ENCODE results near the gene CDPF1.

CDPF1 gene

DNA sequence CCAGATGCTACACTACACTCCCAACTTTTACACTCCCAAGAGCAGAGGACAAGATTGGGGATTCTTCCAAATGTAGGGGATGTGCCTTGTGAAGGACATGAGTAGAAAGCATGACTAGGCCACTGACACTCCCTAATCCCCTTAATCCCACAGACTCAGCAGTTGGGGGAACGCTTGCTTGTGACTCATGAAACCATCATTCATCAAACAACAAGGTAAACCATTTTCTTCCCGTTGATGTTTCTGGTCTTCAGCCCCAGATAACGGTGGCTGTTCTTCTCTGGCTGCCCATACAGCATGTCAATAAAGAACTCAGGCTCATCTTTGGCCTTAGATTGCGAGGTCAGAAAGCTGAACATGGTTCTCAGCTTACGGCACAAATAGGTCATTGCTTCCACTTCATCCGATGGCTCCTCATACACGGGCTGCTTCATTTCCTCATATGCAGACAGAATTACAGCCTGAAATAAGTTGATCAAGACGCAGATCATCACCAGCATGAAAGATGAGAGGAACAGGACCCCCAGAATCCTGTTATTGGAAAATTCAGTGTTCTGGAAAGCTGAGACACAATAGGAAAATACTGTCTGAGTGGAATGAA, 6.4 kb upstream of the CDPF1 start:
- no peak for DNase-seq (ENCODE audit: low spot score)

GRCh38 chr22:46251816-46252380, 1.8 kb upstream of the CDPF1 start:
- no peak for DNase-seq (ENCODE audit: low spot score)

DNA sequence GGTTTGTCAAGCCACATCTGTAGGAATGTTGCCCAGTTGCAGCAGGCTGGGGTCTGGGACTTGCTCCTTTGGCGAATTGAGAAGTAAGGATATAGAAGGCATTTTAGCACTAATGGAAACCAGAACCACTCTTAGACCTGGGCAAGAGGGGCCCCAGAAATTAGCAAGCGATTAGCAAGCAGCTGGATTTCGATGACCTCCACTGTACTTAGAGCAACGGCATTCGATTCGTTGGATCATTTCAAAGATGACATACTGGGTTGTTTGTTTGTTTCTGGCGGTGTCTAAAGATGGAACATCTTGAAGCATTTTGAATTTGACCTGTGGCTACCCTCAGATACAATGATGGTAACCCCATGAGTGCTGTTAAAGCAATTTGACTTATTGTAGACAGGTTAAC, 1.2 kb upstream of the CDPF1 start:
- DNase-seq (ENCODE audit: low spot score), result no peak

DNA sequence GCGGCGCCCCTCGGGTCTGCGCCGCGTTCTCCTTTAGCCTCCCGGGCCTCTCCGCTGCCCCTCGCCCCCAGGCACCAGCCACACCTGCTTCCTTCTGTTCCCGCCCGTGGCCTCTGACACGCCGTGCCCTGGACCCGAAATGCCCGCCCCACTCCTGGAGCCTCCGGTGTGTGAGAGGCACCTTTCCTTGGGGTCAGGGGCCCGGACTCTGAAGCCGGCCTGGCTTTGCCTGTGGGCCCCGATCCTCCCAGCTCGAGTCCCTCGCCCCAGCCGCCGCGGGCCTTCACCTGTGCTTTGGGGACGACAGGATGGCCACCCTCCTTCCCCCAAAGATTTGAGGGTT, 661 bp upstream of the CDPF1 start:
- no peak for DNase-seq (ENCODE audit: low spot score)

- DNase-seq (ENCODE audit: low spot score), result no peak
These were observed 2.6 kb downstream of the CDPF1 start for GRCh38 chr22:46247443-46247975.

GRCh38 chr22:46246178-46246577, 3.9 kb downstream of the CDPF1 start:
- no peak for DNase-seq (ENCODE audit: low spot score)

DNA sequence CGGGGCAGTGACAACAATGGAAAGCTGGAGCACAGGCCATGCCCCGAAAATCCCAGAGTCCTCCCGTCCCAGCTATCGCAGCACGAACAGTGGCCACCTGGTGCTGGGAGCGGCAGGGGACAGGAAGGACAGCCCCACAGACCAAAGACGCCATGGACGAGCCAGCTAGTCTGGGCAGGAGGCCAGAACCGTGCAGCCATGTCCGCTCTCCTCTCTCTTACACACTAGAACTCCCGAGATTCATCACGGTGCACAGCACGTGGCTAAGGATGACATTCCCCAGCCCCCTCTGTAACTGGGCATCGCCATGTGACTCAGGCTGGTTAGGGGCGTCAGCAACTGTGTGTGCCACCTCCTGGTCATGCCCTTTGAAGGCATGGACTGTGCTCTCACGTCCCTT, 4.6 kb downstream of the CDPF1 start:
- DNase-seq (ENCODE audit: low spot score), result no peak

GRCh38 chr22:46244771-46245170, 5.3 kb downstream of the CDPF1 start:
- no peak for DNase-seq (ENCODE audit: low spot score)

DNA sequence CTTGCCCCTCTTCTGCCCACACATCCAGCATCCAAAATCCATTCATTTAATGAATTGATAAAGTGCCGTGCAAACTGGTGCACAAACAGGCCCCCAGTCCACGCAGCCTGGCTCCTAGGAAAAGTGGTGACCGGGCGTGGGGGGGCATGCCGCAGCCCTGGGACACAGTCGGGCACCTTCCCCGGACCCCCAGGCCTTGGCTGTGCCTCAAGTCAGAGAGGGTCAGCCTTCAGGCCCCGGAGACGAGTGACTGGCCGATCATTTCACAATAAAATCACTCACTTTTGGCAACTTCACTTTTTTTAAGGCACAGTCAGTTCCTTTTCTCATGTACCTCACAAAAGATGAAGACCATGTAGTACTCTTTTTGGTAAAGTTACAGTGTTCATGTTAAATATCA, 8.0 kb downstream of the CDPF1 start:
- DNase-seq (ENCODE audit: low spot score), result no peak

DNA sequence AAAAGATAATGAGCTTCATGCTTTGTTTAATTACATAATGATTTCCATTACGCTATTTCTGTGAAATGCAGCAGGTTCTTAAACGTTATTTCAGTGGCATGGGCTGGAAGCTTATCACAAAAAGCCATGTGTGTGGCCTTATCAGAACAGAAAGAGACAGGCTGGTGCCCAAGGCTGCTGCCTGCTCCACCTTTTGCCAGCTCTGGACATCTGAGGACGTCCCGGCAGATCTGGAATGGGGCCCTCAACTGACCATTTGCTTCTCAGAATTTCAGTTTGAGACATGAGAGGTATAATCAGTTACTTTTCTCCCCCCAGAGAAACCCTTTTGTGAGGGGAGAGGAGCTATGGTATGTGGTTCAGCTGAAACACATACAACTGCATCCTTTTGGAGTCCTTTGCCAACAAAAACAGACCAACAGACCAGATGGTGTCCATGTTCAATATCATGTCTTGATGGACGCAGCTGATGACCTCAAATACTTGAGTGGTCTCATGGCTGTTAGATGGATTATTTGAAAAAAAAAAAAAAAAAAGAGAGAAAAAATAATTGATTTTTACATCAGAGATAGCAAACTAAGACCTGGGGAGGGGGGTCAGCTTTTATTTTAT, 8.6 kb downstream of the CDPF1 start:
- no peak for DNase-seq (ENCODE audit: low spot score)

GRCh38 chr22:46240907-46241306, 9.2 kb downstream of the CDPF1 start:
- no peak for DNase-seq (ENCODE audit: low spot score)

- DNase-seq (ENCODE audit: low spot score), result no peak
These were observed 9.6 kb downstream of the CDPF1 start for GRCh38 chr22:46240506-46240905.

GRCh38 chr22:46240073-46240472, 10.0 kb downstream of the CDPF1 start:
- DNase-seq (ENCODE audit: low spot score), result no peak

DNA sequence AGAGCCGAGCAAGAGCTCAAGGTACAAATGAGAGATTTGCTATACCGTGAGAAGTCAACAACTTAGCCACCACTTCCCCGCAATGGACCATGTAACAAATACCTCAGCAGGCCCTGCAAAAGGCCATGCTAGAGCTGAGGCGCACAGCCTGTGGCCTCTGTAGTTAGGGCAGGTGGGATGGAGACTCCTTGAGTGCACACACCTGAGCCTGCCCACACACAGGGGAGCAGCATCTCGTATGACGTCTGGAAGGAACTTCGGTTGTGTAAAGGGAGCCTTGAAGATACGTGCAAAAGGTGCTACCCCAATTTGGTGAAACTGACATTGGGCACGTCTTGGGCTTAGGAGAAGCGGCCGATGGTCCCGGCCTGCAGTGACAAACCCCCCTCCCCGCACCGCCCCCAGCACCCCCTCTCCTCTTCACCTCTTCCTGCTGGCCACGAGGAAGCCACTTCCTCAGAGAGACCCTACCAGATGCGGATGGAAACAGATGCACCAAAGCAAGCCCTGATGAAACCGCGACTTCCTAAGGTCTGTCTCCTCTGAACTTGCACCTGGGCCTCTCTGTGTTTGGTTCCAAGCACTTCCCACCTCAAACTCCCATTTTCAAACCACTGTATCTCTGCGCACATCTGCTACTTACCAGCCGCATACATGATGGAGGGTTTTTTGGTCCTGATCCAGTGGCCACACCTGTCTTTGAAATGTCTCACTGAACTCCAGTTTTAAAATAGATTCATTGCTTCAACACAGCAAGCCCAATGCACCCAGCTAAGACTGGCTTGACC, 10.6 kb downstream of the CDPF1 start:
- DNase-seq (ENCODE audit: low spot score), result peak; percentile 22

GRCh38 chr22:46238541-46238940, 11.6 kb downstream of the CDPF1 start:
- DNase-seq (ENCODE audit: low spot score), result no peak

DNA sequence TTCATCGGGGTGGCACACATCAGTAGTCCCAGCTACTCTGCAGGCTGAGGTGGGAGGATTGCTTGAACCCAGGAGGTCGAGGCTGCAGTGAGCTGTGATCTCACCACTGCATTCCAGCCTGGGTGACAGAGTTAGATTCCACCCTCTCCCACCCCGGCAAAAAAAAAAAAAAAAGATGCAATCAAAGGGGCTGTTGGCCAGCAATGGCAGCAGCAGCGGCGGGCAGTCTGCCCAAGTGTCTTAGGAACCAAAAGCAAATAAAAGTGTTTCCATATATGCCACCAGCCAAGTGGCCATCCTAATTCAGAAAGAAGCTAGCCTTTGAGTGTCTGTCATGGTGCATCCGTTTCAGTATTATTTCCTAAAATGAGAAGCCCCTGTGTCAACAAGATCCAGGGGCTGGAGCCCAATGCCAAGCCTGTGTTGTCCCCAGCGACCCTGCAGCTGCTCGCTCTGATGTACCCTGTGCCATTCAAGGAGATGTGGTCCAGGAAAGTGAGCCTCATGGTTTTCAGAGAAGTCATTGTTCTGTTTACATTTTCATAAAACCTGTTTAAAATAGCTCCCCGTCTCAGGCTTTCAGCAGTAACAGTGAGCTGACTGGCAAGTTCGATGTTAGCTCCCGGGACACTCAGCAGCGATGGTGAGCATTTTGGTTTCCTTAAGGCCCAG, 12.5 kb downstream of the CDPF1 start:
- no peak for DNase-seq (ENCODE audit: low spot score)

DNA sequence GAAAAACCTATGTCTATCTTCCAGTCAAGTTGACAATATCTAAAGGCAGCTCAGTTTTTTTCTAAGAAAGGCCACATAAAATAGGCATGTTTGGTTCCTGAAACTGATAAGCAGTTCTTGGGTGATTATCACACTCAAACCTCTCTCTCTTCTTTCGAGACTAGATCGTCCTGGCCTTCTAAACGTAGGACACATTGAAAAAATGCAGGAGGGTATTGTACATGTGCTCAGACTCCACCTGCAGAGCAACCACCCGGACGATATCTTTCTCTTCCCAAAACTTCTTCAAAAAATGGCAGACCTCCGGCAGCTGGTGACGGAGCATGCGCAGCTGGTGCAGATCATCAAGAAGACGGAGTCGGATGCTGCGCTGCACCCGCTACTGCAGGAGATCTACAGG, 15.1 kb downstream of the CDPF1 start:
- no peak for DNase-seq (ENCODE audit: low spot score)

DNA sequence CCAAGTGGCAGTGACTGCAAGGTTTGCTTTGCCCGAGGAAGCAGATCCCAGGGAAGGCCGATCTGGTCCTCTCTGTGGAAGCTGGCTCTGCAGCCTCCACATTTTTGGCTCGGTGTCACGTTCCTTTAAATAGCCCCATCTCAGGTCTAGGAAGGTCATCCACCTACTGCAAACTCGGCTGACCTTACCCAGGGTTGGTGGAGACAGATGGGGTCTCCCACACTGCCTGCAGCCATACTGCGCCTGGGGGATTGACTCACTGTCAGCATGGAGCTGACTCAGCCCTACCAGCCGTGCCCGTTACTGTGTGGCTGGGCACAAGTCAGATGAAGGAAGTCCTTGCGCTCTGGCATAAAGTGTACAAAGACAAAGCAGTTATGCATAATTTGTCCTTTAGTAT, 16.9 kb downstream of the CDPF1 start:
- no peak for DNase-seq (ENCODE audit: low spot score)

DNA sequence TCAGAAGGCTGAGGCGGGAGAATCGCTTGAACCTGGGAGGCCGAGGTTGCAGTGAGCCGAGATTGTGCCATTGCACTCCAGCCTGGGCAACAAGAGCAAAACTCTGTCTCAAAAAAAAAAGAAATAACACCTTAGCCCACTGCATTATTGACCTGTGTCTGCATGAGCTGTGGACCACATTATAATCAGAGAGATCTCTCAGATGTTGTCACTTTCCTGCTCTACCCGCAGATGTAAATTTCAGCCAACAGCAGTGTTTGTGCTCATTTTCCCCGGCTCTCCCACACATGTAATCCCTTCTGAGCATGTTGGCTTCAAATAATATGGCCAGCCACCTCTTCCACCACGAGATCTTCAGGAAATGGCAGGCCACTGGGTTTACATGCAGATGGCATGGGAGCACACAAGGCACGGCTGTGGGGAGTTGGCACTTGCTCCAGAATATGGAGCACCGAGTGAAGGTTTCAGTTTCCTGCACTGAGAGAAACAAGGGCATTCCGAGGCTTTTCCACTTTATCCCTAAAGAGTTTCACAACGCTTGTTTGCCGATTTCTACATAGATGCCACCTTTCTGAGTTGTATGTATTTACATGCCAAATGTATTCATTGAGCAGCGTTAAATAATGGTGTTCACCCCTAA, 19.7 kb downstream of the CDPF1 start:
- no peak for DNase-seq (ENCODE audit: low spot score)

DNA sequence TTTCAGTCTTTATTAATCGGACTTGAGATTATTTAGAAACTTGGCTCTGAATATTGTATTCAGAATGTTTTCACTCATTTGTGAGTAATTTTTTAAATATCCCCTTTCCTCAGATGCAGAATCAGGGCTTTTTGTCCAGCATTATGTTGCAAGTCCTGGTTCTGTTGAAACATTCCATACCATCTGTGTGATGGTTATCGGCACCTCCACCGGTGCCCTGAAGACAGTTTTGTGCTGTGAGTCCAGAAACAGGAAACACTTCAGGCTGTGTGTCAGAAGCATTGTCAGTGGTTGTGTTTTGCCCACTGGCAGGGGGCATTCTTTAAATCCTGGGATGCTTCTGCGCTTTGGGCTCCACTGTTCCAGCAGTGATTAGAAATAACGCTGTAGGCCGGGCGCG, 20.4 kb downstream of the CDPF1 start:
- no peak for DNase-seq (ENCODE audit: low spot score)

DNA sequence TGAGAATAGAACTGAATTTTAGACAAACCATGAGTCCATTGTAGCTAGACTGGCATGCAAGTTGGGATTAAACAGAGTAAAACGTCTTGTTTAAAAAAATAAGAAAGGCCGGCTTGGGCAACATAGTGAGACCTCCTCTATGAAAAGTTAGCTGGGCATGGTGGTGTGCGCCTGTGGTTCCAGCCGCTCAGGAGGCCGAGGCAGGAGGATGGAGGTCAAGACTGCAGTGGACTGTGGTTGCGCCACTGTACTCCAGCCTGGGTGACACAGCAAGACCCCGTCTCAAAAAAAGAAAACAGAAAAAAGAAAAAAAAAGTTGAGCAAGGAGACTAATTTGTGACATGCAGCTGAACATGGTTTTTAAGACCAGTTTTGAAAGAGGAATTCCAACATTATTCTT, 23.5 kb downstream of the CDPF1 start:
- DNase-seq (ENCODE audit: low spot score), result no peak

DNA sequence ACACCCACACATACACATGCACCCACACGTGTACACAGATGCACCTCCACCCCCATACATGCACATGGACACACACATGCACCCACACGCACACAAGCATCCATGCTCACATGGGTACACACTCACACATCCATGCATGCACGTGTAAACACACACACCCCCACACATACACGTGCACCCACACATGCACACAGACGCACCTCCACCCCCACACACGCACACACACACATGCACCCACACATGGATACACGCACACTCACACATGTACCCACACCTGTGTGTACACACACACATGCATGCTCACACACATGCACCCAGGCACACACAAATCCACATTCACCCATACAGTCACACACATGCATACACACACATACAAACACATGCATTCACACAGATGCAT, 24.5 kb downstream of the CDPF1 start:
- no peak for DNase-seq (ENCODE audit: low spot score)

Measured in CD4-positive, alpha-beta T cell treated with Interleukin-6 at 100 ng/mL for 8 hours (primary cell).